PC-3 (cell line): ENCODE results near the gene CDSN. TPM values are rescaled to one million over a fixed set of nuclear protein-coding genes. Genes with fewer than 3 reads are reported as not detected.
A peak's percentile ranks its signal among the peaks of the same experiment; 100 is the strongest.

ENCODE experiments used
- ATAC-seq: fragments of 200-7000 bp; cut with Tn5 transposase; 2 replicates; pipeline ENCODE4 v1.9.1; 2020; ENCODE audit warnings: mild to moderate bottlenecking, moderate library complexity
- BruUV-seq: library from RNA; stranded (reverse); fragments of 400-500 nt; replicated peaks from 2 replicates; lab custom pipeline; 2021; lab: Mats Ljungman, UMichigan
- CTCF ChIA-PET: fragments of 300-600 bp; sonication (Branson Sonifier 250); formaldehyde crosslinking; loops from one replicate; lab custom pipeline; 2022; ENCODE audit warnings: antibody characterized with exemption; lab: Charles Lee
- POLR2A ChIA-PET: fragments of 300-600 bp; sonication (Branson Sonifier 250); formaldehyde crosslinking; loops from one replicate; lab custom pipeline; 2022; ENCODE audit warnings: antibody characterized with exemption; ENCODE audit not compliant: unreplicated experiment; lab: Charles Lee
- DNase-seq: peaks from one replicate; pipeline ENCODE4 v3.0.0-alpha.2; 2015
- H2AFZ ChIP-seq: fragments of 300-600 bp; sonication (generic); 2 replicates; pipeline ENCODE4 v1.6.0; 2016; ENCODE audit warnings: antibody characterized with exemption, low read length
- H3F3A ChIP-seq: fragments of 300-600 bp; sonication (generic); one replicate; pipeline ENCODE4 v1.6.0; 2017; ENCODE audit warnings: antibody characterized with exemption, low read length, control low read depth, mild to moderate bottlenecking; ENCODE audit not compliant: unreplicated experiment
- H3K27ac ChIP-seq: fragments of 300-600 bp; sonication (generic); 2 replicates; pipeline ENCODE4 v1.5.1; 2016; ENCODE audit warnings: mild to moderate bottlenecking, low read length
- H3K27me3 ChIP-seq: fragments of 300-600 bp; sonication (generic); 2 replicates; pipeline ENCODE4 v1.6.1; 2016; ENCODE audit warnings: low read length, mixed read lengths
- H3K36me3 ChIP-seq: fragments of 300-600 bp; sonication (generic); 2 replicates; pipeline ENCODE4 v1.6.1; 2016; ENCODE audit warnings: low read depth, mixed run types, low read length, mixed read lengths
- H3K4me1 ChIP-seq: fragments of 300-600 bp; sonication (generic); 2 replicates; pipeline ENCODE4 v1.5.1; 2016; ENCODE audit warnings: low read length; ENCODE audit not compliant: insufficient read depth
- H3K4me2 ChIP-seq: fragments of 300-600 bp; sonication (generic); 2 replicates; pipeline ENCODE4 v1.6.0; 2016; ENCODE audit warnings: low read length
- H3K4me3 ChIP-seq: fragments of 300-600 bp; sonication (generic); 2 replicates; pipeline ENCODE4 v1.5.1; 2016; ENCODE audit warnings: mild to moderate bottlenecking, low read length, mixed read lengths
- H3K79me2 ChIP-seq: fragments of 300-600 bp; sonication (generic); 2 replicates; pipeline ENCODE4 v1.6.1; 2017; ENCODE audit warnings: low read length, mixed read lengths
- H3K9ac ChIP-seq: fragments of 300-600 bp; sonication (generic); 2 replicates; pipeline ENCODE4 v1.6.0; 2016; ENCODE audit warnings: mild to moderate bottlenecking, low read length
- H3K9me2 ChIP-seq: fragments of 300-600 bp; sonication (generic); replicated peaks from 2 replicates; pipeline ENCODE4 v1.6.1; 2016; ENCODE audit warnings: mixed run types, low read length, mixed read lengths
- H3K9me3 ChIP-seq: fragments of 300-600 bp; sonication (generic); 2 replicates; pipeline ENCODE4 v1.6.1; 2016; ENCODE audit warnings: low read length, mixed read lengths
- H4K20me1 ChIP-seq: fragments of 300-600 bp; sonication (generic); 2 replicates; pipeline ENCODE4 v1.6.1; 2016; ENCODE audit warnings: low read length, mixed read lengths
- EZH2 ChIP-seq: fragments of 300-600 bp; sonication (generic); IDR thresholded peaks from one replicate; pipeline ENCODE4 v1.6.1; 2017; ENCODE audit warnings: antibody characterized with exemption, mild to moderate bottlenecking, low read length; ENCODE audit not compliant: unreplicated experiment
- EZH2phosphoT487 ChIP-seq: fragments of 300-600 bp; sonication (generic); IDR thresholded peaks from 2 replicates; pipeline ENCODE4 v1.6.1; 2018; ENCODE audit warnings: mild to moderate bottlenecking, antibody characterized with exemption, low read length, borderline replicate concordance
- intact Hi-C: fragments of 100-400 bp; cut with micrococcal nuclease; formaldehyde crosslinking; loops from 2 replicates; pipeline ENCODE4 v1.9.0; 2023
- total RNA-seq: library from RNA; depleted of rRNA; stranded (reverse); fragments of >200 nt; gene quantifications from 2 replicates; pipeline ENCODE4 v1.2.3, GENCODE V29; 2014
- TF ChIP-seq, protein P1 (sequence below): fragments of 300-600 bp; sonication (generic); conservative IDR thresholded peaks from 2 replicates; pipeline ENCODE4 v1.5.1; 2017; ENCODE audit warnings: antibody characterized with exemption, low read depth, mild to moderate bottlenecking, low read length

Gene CDSN
- total RNA-seq, 1 experiment from 2014 or later = 0.55 TPM

- Histone ChIP-seq H3K4me2 (no peak overlapping the region), H3K9me3 (no peaks in the 10 kb centered on the region), H3F3A (no peaks in the 10 kb centered on the region), H3K36me3 (no peaks in the 10 kb centered on the region), H2AFZ (no peak overlapping the region), H3K9me2 (no peaks in the 10 kb centered on the region), H3K27me3 (no peaks in the 10 kb centered on the region), H3K9ac (no peak overlapping the region), H4K20me1 (no peaks in the 10 kb centered on the region), H3K79me2 (no peaks in the 10 kb centered on the region), H3K27ac (no peak overlapping the region), H3K4me1 (peaks cover 18% of the 10 kb centered on the region), H3K4me3 (no peak overlapping the region)
- TF ChIP-seq EZH2phosphoT487 = no peak
- TF ChIP-seq EZH2 = no peak
- TF ChIP-seq, protein P1, sequence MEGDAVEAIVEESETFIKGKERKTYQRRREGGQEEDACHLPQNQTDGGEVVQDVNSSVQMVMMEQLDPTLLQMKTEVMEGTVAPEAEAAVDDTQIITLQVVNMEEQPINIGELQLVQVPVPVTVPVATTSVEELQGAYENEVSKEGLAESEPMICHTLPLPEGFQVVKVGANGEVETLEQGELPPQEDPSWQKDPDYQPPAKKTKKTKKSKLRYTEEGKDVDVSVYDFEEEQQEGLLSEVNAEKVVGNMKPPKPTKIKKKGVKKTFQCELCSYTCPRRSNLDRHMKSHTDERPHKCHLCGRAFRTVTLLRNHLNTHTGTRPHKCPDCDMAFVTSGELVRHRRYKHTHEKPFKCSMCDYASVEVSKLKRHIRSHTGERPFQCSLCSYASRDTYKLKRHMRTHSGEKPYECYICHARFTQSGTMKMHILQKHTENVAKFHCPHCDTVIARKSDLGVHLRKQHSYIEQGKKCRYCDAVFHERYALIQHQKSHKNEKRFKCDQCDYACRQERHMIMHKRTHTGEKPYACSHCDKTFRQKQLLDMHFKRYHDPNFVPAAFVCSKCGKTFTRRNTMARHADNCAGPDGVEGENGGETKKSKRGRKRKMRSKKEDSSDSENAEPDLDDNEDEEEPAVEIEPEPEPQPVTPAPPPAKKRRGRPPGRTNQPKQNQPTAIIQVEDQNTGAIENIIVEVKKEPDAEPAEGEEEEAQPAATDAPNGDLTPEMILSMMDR = no peak
- DNase-seq (no peak), ATAC-seq (no peak)
- no TSS peak for BruUV-seq
- ChIA-PET POLR2A (no interaction called here), CTCF (interaction anchor here (1.0 kb wide), 1 partner anchor 62 kb away, joined by 8 read pairs; no protein-coding TSS in a partner anchor)
- intact Hi-C loops = no loop called here
Observed at GRCh38 chr6:31130751-31131150, 10.5 kb upstream of the CDSN start.

- Histone ChIP-seq H3K27ac (no peak overlapping the region), H3K9me2 (no peaks in the 10 kb centered on the region), H3K36me3 (no peaks in the 10 kb centered on the region), H2AFZ (no peak overlapping the region), H3K79me2 (no peaks in the 10 kb centered on the region), H3K9ac (no peak overlapping the region), H3K4me2 (no peak overlapping the region), H3K27me3 (no peaks in the 10 kb centered on the region), H3K4me1 (peaks cover 33% of the 10 kb centered on the region), H3K9me3 (no peaks in the 10 kb centered on the region), H3F3A (no peaks in the 10 kb centered on the region), H4K20me1 (no peaks in the 10 kb centered on the region), H3K4me3 (no peak overlapping the region)
- DNase-seq (peak; percentile 64), ATAC-seq (no peak)
- POLR2A ChIA-PET = no interaction called here
- BruUV-seq = no TSS peak
- intact Hi-C loops = loop anchor here (2.0 kb wide), 1 partner anchor 42 kb away; no protein-coding TSS in a partner anchor
- TF ChIP-seq EZH2 (no peak), EZH2phosphoT487 (no peak)
- TF ChIP-seq, protein P1 = no peak
- CTCF ChIA-PET = interaction anchor here (0.5 to 0.6 kb wide), 2 partner anchors 8 to 192 kb away, joined by 3 to 6 read pairs; no protein-coding TSS in a partner anchor
Observed at GRCh38 chr6:31129130-31129529, 8.9 kb upstream of the CDSN start.

GRCh38 chr6:31128093-31128676, 7.9 kb upstream of the CDSN start:
- no peaks in the 10 kb centered on the region for H3K27me3 ChIP-seq
- BruUV-seq = no TSS peak

More at GRCh38 chr6:31128093-31128676, 7.9 kb upstream of the CDSN start:
- H2AFZ ChIP-seq = no peak overlapping the region
- ATAC-seq (peak; percentile 40), DNase-seq (peak; percentile 85)
- POLR2A ChIA-PET = no interaction called here
- H3K79me2 ChIP-seq = no peaks in the 10 kb centered on the region
- intact Hi-C loops = loop anchor here (2.0 kb wide), 1 partner anchor 41 kb away; no protein-coding TSS in a partner anchor
- H3K4me2 ChIP-seq = no peak overlapping the region
- H3K9me2 ChIP-seq = no peaks in the 10 kb centered on the region
- CTCF ChIA-PET = no interaction called here
- no peaks in the 10 kb centered on the region for H4K20me1 ChIP-seq
- TF ChIP-seq, protein P1 = peak; percentile 83
- TF ChIP-seq EZH2 = no peak
- no peaks in the 10 kb centered on the region for H3F3A ChIP-seq
- no peak overlapping the region for H3K9ac ChIP-seq
- no peak overlapping the region for H3K27ac ChIP-seq
- no peaks in the 10 kb centered on the region for H3K36me3 ChIP-seq
- peaks cover 34% of the 10 kb centered on the region for H3K4me1 ChIP-seq
- no peak overlapping the region for H3K4me3 ChIP-seq
- no peaks in the 10 kb centered on the region for H3K9me3 ChIP-seq
